ENCODE results near the gene ASTN2. TPM values are rescaled to one million over a fixed set of nuclear protein-coding genes. Genes with fewer than 3 reads are reported as not detected.

Gene ASTN2
- total and polyA plus RNA-seq, 10 donors = 0.87 to 6.1 (median 3.7) TPM

DNA sequence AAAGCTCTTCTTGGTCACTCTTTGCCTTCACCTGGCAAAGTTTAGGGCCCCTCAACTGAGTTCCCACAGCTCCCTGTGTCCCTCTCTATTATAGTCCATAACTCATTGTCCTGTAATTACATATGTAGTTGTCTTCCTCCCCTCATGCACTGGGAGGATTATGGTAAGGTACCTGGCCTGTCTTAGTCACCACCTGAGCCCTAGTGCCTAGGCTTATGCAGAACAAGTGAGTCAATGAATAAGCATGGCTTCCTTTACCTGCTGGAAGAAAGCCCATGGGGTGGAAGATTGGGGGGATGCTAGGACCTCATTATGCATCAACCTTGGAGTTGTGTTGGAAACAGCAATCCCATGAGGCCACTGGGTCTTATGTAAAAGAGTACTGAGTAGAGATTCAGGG, 915.4 kb downstream of the ASTN2 start:
- Histone ChIP-seq H3K4me3 (no peak overlapping the region), H3K27me3 (replicated peaks in 1 of 7) (no peaks in the 10 kb centered on the region), H3K4me1 (no peaks in the 10 kb centered on the region), H3K36me3 (no peaks in the 10 kb centered on the region), H3K27ac (no peak overlapping the region), H3K9me3 (no peaks in the 10 kb centered on the region)
- TF ChIP-seq POLR2A (IDR thresholded peaks at IDR 0.05) = no peak
- TF ChIP-seq, protein P1, sequence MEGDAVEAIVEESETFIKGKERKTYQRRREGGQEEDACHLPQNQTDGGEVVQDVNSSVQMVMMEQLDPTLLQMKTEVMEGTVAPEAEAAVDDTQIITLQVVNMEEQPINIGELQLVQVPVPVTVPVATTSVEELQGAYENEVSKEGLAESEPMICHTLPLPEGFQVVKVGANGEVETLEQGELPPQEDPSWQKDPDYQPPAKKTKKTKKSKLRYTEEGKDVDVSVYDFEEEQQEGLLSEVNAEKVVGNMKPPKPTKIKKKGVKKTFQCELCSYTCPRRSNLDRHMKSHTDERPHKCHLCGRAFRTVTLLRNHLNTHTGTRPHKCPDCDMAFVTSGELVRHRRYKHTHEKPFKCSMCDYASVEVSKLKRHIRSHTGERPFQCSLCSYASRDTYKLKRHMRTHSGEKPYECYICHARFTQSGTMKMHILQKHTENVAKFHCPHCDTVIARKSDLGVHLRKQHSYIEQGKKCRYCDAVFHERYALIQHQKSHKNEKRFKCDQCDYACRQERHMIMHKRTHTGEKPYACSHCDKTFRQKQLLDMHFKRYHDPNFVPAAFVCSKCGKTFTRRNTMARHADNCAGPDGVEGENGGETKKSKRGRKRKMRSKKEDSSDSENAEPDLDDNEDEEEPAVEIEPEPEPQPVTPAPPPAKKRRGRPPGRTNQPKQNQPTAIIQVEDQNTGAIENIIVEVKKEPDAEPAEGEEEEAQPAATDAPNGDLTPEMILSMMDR (IDR thresholded peaks at IDR 0.05 in 8 of 11, conservative IDR thresholded peaks at IDR 0.05 in 3 of 11) = no peak
- no peak for DNase-seq
- intact Hi-C loops (cut with DNase I; ENCODE audit: low total_unique reads) = no loop called here

DNA sequence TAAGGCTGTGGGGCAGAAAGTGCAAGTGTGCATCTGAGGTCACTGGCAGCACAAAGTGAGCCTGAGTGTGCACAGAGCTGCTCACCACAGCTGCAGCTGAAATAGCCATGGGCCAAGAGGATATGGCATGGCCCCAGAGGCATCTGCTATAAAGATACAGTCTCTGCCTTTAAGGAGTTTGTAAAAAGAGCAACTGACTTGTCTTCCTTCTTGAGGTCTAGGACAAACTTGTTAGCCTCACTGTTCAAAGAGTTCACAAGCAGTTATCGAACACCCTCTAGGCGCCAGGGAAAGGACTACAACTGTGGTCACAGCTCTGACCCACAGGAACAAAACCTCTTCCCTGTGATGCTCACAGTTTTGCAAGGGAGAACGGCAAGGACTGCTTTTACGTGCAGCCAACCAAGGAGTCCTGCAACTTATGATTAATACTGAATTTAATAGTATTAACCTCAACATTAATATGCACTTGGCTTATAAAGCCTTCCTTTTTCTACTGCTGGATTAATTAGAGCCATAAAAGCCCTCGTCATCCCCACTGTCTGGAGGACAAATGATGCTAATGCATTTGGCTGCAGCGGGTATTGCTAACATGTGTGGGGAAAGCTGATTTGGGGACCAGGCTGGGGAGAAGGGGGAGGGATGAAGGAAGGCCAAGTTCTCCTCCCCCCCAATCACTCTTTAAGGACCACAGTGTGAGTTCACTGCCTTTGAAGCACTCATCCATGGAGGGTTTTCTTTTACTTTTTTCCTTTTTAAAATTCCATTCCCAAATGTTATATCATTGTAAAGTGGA, 917.6 kb downstream of the ASTN2 start:
- Histone ChIP-seq H3K27me3 (replicated peaks in 1 of 7) (no peaks in the 10 kb centered on the region), H3K9me3 (no peaks in the 10 kb centered on the region), H3K4me3 (no peak overlapping the region), H3K27ac (no peak overlapping the region), H3K4me1 (no peaks in the 10 kb centered on the region), H3K36me3 (no peaks in the 10 kb centered on the region)
- 74 to 86% (median 79%) methylated on average over 6 of the region's 6 CpGs for WGBS, 5 donors
- intact Hi-C loops (cut with DNase I; ENCODE audit: low total_unique reads) = no loop called here
- DNase-seq = no peak
- no peak for TF ChIP-seq POLR2AphosphoS5 (IDR thresholded peaks at IDR 0.05)
- no peak for TF ChIP-seq POLR2A (IDR thresholded peaks at IDR 0.05)
- TF ChIP-seq, protein P1 (IDR thresholded peaks at IDR 0.05 in 8 of 11, conservative IDR thresholded peaks at IDR 0.05 in 3 of 11) = no peak

DNA sequence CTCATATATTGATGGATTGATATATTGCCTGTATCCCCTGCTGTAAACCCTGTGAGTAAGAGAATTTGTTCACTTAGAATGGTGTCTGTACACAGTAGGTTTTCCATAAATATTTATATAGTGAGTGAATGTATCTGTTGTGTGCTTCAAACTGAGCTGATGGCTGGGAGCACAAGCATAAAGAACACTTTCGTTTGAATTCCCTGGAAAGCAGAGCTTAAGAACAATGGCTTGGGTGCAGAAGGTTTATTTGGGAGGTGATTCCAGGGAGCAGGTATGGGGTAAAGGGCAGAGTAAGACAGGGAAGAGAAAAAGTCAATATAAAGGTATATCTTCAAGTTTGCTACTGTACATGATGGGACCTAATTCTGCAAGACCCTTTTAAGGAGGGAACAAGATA, 918.7 kb downstream of the ASTN2 start:
- H3K36me3 ChIP-seq = no peaks in the 10 kb centered on the region
- no peaks in the 10 kb centered on the region for H3K9me3 ChIP-seq
- intact Hi-C loops (cut with DNase I; ENCODE audit: low total_unique reads) = no loop called here
- H3K4me3 ChIP-seq = no peak overlapping the region
- no peaks in the 10 kb centered on the region for H3K4me1 ChIP-seq
- no peaks in the 10 kb centered on the region for H3K27me3 ChIP-seq (replicated peaks in 1 of 7)
- H3K27ac ChIP-seq = no peak overlapping the region
- no peak for DNase-seq
- WGBS, 5 donors = 58 to 81% (median 63%) methylated on average over 1 of the region's 1 CpG
- TF ChIP-seq POLR2A (IDR thresholded peaks at IDR 0.05) (no peak), POLR2AphosphoS5 (IDR thresholded peaks at IDR 0.05) (no peak)
- TF ChIP-seq, protein P1 (IDR thresholded peaks at IDR 0.05 in 8 of 11, conservative IDR thresholded peaks at IDR 0.05 in 3 of 11) = no peak

DNA sequence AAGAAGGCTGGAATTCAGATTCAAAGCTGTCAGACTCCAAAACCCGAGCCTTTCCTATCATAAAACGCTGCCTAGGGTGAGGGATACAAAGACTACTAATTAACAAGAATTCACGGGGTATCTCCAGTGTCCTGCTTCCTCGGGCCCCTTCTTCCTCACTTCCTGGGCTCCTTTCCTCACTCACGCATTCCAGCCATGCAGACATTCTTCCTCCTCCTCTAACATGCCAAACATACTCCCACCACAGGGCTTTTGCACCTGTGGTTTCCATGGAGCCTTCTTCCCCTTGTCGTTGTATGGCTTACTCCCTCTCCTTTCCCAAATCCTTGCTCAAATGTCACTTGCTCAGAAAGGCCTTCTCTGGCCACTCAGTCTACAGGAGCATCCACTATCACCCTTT, 919.1 kb downstream of the ASTN2 start:
- 64 to 84% (median 77%) methylated on average over 6 of the region's 6 CpGs for WGBS, 5 donors
- Histone ChIP-seq H3K9me3 (no peaks in the 10 kb centered on the region), H3K27ac (no peak overlapping the region), H3K27me3 (replicated peaks in 1 of 7) (no peaks in the 10 kb centered on the region), H3K4me3 (no peak overlapping the region), H3K4me1 (no peaks in the 10 kb centered on the region), H3K36me3 (no peaks in the 10 kb centered on the region)
- no peak for DNase-seq
- TF ChIP-seq POLR2A (IDR thresholded peaks at IDR 0.05) = no peak
- intact Hi-C loops (cut with DNase I; ENCODE audit: low total_unique reads) = no loop called here

Measured in spleen (tissue), 11 donors.